ENCODE results near the gene SLC35B1.

Gene SLC35B1

DNA sequence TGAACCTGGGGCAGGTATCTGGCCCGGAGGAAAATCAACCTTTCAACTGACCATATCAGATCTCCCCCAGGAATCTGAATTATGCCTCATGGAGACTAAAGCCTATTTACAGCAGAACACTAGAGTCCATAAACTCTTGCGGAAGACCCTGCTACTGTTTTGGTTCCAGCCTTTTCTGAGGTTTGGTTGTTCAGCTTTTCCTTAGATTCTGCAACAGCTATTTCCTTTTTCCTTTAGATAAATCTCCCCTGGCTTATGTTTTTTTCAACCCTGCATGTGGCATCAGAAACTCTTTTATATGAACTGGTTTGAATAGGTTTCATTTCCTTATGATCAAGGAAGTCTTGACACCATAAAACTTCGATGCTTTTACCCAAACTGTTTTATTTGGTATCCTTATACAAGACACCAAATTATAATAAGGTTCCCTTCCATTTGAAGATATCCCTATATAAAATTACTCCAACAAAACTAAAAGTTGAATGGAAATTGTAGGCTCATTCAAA is 43.0 kb downstream of the SLC35B1 start:
- no peak for DNase-seq

DNA sequence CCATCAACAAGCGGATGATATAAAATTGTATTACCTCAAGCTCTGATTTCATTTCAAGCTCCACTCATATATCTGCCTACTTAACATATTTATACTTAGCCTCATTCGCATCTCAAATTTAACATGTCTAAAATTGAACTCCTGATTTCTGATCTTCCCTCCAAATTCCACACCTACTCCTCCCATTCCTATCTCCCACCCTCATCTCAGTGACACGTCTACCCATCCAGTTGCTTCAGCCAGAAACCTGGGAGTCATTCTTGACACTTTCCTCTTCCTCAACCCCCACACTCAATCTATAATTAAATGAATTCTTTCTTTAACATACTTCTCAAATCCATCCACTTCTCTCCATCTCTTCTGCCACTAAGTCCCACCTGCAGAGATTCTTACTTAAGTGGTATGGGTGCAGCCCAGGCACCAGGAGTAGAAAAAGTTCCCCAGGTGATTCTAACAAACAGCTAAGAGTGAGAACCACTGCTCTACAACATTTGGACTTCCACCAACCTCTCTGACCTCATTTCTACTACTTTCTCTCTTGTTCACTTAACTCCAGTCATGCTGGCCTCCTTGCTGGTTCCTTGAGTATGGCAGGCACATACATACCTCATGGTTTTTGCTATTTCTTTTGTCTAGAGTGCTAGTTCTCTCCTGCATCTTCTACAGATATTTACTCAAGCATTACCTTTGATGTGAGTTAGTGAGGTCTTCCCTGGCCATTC is 47.9 kb downstream of the SLC35B1 start:
- DNase-seq, result no peak

DNA sequence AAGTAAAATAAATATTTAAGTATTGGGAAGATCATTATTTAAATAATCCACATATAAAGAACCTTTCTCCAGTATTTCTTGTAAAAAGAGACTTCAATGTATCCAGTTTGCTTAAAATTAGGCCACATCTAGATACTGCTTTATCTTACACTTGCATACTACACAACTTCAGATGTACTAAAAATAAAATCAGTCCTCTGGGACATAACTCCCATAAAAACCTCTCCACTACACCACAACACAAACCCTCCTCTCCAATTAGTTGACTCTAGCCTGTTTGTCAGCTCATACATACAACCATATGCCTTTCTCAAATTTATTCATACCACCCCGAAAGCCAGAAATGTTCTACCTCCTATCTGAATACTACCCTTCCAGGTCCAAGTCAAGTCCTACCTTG is 51.5 kb downstream of the SLC35B1 start:
- no peak for DNase-seq

Data from activated CD4-positive, alpha-beta T cell treated with anti-CD3 and anti-CD28 coated beads, Interleukin-2, amount 50 U/mL, for 48 hours (primary cell).